ENCODE measurements around the gene MAPT.
A peak's percentile ranks its signal among the peaks of the same experiment; 100 is the strongest.

MAPT gene

GRCh38 chr17:46030752-46031151 is 136.4 kb downstream of the MAPT start:
- Mint-ChIP-seq H3K4me3 (no peak overlapping the region), H3K27ac (peak overlapping the region; percentile 77), H3K27me3 (ENCODE audit: low read depth, poor library complexity) (no peaks in the 10 kb centered on the region), H3K9me3 (no peaks in the 10 kb centered on the region), H3K36me3 (ENCODE audit: low read depth) (peaks cover 65% of the 10 kb centered on the region), H3K4me1 (peaks cover 14% of the 10 kb centered on the region)
- no peak for DNase-seq
- no peak for TF ChIP-seq CTCF (IDR thresholded peaks at IDR 0.05)

- TF ChIP-seq CTCF (IDR thresholded peaks at IDR 0.05), result no peak
- peaks cover 8% of the 10 kb centered on the region for H3K4me1 Mint-ChIP-seq
- no peak for DNase-seq
- no peaks in the 10 kb centered on the region for H3K27me3 Mint-ChIP-seq (ENCODE audit: low read depth, poor library complexity)
- no peak overlapping the region for H3K4me3 Mint-ChIP-seq
- no peaks in the 10 kb centered on the region for H3K9me3 Mint-ChIP-seq
- H3K27ac Mint-ChIP-seq, result no peak overlapping the region
- H3K36me3 Mint-ChIP-seq (ENCODE audit: low read depth), result peaks cover 72% of the 10 kb centered on the region
Observed at GRCh38 chr17:46031440-46031839, 137.1 kb downstream of the MAPT start.

GRCh38 chr17:46031920-46032319 is 137.6 kb downstream of the MAPT start:
- DNase-seq, result no peak
- Mint-ChIP-seq H3K9me3 (no peaks in the 10 kb centered on the region), H3K36me3 (ENCODE audit: low read depth) (peaks cover 76% of the 10 kb centered on the region), H3K27me3 (ENCODE audit: low read depth, poor library complexity) (no peaks in the 10 kb centered on the region), H3K4me3 (no peak overlapping the region), H3K27ac (no peak overlapping the region), H3K4me1 (peaks cover 6% of the 10 kb centered on the region)
- no peak for TF ChIP-seq CTCF (IDR thresholded peaks at IDR 0.05)

GRCh38 chr17:46032909-46033308 is 138.6 kb downstream of the MAPT start:
- Mint-ChIP-seq H3K36me3 (ENCODE audit: low read depth) (peaks cover 84% of the 10 kb centered on the region), H3K27ac (peak overlapping the region; percentile 68), H3K27me3 (ENCODE audit: low read depth, poor library complexity) (no peaks in the 10 kb centered on the region)

GRCh38 chr17:46033392-46033791 is 139.0 kb downstream of the MAPT start:
- peaks cover 89% of the 10 kb centered on the region for H3K36me3 Mint-ChIP-seq (ENCODE audit: low read depth)
- H3K27me3 Mint-ChIP-seq (ENCODE audit: low read depth, poor library complexity), result no peaks in the 10 kb centered on the region

More at GRCh38 chr17:46032909-46033308, 138.6 kb downstream of the MAPT start:
- Mint-ChIP-seq H3K9me3 (no peaks in the 10 kb centered on the region), H3K4me1 (no peaks in the 10 kb centered on the region), H3K4me3 (no peak overlapping the region)
- TF ChIP-seq CTCF (IDR thresholded peaks at IDR 0.05), result no peak
- no peak for DNase-seq

More at GRCh38 chr17:46033392-46033791, 139.0 kb downstream of the MAPT start:
- no peak for DNase-seq
- peak overlapping the region; percentile 68 for H3K27ac Mint-ChIP-seq
- no peaks in the 10 kb centered on the region for H3K4me1 Mint-ChIP-seq
- H3K4me3 Mint-ChIP-seq, result no peak overlapping the region
- H3K9me3 Mint-ChIP-seq, result no peaks in the 10 kb centered on the region
- no peak for TF ChIP-seq CTCF (IDR thresholded peaks at IDR 0.05)
